HG03196 (cell line): ENCODE data around the gene JAK1.
"Not testable (repeated sequence)": the region's sequence is repeated elsewhere in the genome, so short reads cannot be mapped to it uniquely, and the experiment has no call there.

Experiments used
- ATAC-seq: cut with Tn5 transposase; IDR thresholded peaks from one replicate; pipeline ENCODE4 v1.9.1; 2021; ENCODE audit not compliant: unreplicated experiment

Gene JAK1

GRCh38 chr1:64842224-64842623 lies 124.1 kb downstream of the JAK1 start:
- ATAC-seq: no peak

GRCh38 chr1:64841330-64842065 lies 124.9 kb downstream of the JAK1 start:
- no peak for ATAC-seq

DNA sequence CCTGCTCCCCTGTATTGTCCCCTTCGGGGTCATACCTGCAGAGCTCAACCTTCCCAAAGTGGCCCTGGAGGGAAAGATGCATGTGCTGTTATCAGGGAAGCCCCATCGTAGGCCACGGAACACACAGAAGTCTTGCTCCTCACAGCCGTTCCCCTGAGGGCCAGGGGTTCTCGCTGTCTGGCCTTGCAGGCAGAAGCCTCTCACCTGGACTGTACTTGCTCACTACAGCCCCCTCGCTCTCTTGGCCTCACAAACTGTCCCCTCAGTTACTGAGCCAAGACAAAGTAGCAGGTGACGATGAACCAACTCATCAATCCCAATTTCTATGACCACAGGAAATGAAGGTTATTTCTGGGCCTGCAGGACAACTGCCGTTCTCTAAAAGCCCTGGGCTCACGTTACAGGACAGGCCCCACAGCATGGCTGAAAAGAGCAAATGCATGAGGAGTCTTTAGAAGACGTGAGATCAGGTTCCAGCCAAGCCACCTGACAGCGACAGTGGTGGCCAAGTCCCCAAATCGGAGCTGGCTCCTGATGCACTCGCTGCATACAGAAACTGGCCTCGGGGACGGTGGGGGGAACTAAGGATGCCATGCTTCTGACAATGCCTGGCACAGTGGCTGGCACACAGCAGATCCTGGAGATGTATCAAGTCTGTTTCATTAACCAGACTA lies 126.5 kb downstream of the JAK1 start:
- no peak for ATAC-seq

DNA sequence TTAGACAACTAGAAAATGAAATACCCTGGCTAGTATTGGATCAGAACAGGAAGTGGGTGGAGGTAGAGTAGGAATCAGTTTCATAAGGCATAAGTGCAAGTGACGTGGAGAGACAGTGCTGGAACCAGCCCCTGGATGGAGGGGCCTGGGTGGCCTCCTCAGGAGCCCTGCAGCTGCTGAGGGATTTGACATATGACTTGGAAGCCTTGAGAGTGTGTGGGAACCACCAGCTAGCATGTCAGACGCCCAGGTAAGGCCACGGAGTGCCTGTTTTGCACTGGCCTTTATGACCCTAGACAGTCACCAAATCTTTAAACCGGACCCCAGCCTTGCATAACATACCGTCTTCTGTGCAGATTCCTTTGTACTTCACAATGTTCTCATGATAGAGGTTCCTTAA lies 127.1 kb downstream of the JAK1 start:
- no peak for ATAC-seq

GRCh38 chr1:64838486-64838885 lies 127.9 kb downstream of the JAK1 start:
- no peak for ATAC-seq

- no peak for ATAC-seq
Observed at GRCh38 chr1:64836802-64837201, 129.5 kb downstream of the JAK1 start.

- ATAC-seq: no peak
Observed at GRCh38 chr1:64834734-64835133, 131.6 kb downstream of the JAK1 start.

DNA sequence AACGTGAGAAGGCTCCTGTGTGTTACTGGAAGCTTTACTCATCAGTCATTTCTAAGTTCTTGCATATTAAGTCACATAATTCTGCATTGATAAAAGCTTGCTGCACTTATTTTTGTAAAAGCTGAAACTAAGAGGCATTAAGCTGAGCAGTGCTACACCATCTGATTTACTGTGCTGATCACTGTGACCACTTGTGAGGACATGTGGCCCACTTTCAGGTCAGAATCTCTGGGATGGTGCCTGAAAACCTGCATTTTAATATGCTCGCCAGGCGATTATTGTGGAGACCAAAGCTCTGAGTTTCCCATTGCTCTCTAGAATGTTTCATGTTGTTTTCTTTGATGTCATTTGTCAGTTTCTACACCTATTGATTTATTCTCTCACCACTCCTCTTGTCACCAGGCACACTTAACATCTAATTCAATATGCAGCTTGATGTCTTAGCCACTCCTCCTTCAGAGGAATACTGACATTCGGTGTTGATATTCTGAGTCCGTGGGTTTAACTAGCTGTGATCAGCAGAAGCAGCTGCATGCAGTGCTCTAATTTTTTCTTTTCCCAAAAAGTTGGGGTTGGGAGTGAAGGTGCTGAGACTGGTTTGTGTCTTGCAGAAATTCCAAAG lies 136.2 kb downstream of the JAK1 start:
- ATAC-seq: no peak

GRCh38 chr1:64829411-64830029 lies 136.8 kb downstream of the JAK1 start:
- no peak for ATAC-seq

- no peak for ATAC-seq
Observed at GRCh38 chr1:64828829-64829228, 137.5 kb downstream of the JAK1 start.

- ATAC-seq: no peak
Observed at GRCh38 chr1:64826991-64827390, 139.4 kb downstream of the JAK1 start.

GRCh38 chr1:64823691-64824476 lies 142.5 kb downstream of the JAK1 start:
- ATAC-seq: no peak

- no peak for ATAC-seq
Observed at GRCh38 chr1:64822621-64823020, 143.7 kb downstream of the JAK1 start.

GRCh38 chr1:64820572-64820971 lies 145.8 kb downstream of the JAK1 start:
- not testable (repeated sequence) for ATAC-seq

- ATAC-seq: not testable (repeated sequence)
Observed at GRCh38 chr1:64817364-64817763, 149.0 kb downstream of the JAK1 start.

GRCh38 chr1:64814427-64814826 lies 151.9 kb downstream of the JAK1 start:
- ATAC-seq: no peak

- no peak for ATAC-seq
Observed at GRCh38 chr1:64811131-64811530, 155.2 kb downstream of the JAK1 start.

GRCh38 chr1:64810001-64810400 lies 156.3 kb downstream of the JAK1 start:
- ATAC-seq: no peak

DNA sequence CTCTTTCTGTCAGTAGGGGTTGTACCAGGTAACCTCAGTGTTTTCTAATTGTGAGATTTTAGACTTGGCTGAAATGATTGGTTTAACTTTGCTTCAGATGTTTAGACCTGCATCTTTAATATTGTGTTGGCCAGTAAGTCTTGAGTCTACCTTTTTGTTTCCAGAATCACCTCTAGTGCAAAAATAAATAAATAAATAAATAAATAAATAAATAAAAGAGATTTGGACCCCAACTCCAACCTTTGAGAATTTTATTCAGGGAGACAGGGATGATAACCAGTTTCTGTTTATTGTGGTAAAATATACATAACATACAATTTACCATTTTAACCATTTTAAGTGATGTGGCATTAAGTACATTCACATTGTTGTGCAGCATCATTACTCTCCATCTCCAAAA lies 157.0 kb downstream of the JAK1 start:
- no peak for ATAC-seq

- no peak for ATAC-seq
Observed at GRCh38 chr1:64801851-64802523, 164.4 kb downstream of the JAK1 start.
